GM12878 (cell line): ENCODE measurements around the gene ASIC2. TPM values are rescaled to one million over a fixed set of nuclear protein-coding genes. Genes with fewer than 3 reads are reported as not detected.

Experiments used
- ATAC-seq: fragments of 200-7000 bp; cut with Tn5 transposase; 3 replicates; pipeline ENCODE4 v1.9.1; 2020; ENCODE audit warnings: mild to moderate bottlenecking, moderate library complexity
- BruUV-seq: library from RNA; stranded (reverse); fragments of 400-500 nt; replicated peaks from 2 replicates; lab custom pipeline; 2021; lab: Mats Ljungman, UMichigan
- CTCF ChIA-PET: fragments of 300-600 bp; sonication (Branson Sonifier 250); formaldehyde crosslinking; extraction: SDS; loops from one replicate; lab custom pipeline; 2021; ENCODE audit warnings: inconsistent platforms; lab: Yijun Ruan, JAX
- POLR2A ChIA-PET: fragments of 350-600 bp; formaldehyde crosslinking; extraction: SDS; loops from one replicate; lab custom pipeline; 2021; ENCODE audit warnings: inconsistent platforms; lab: Charles Lee
- RAD21 ChIA-PET: fragments of 300-600 bp; sonication (Branson Sonifier 250); formaldehyde crosslinking; loops from one replicate; lab custom pipeline; 2023; ENCODE audit warnings: antibody characterized with exemption; ENCODE audit not compliant: unreplicated experiment; lab: Charles Lee
- SMC1A ChIA-PET: fragments of 300-600 bp; sonication (Branson Sonifier 250); formaldehyde crosslinking; loops from one replicate; lab custom pipeline; 2023; ENCODE audit not compliant: unreplicated experiment, uncharacterized antibody; lab: Charles Lee
- DNase-seq: peaks from one replicate; pipeline ENCODE4 v3.0.0-alpha.2; 2011; ENCODE audit warnings: low read depth, low spot score
- FAIRE-seq: peaks from 3 replicates; lab custom pipeline; 2011; peaks lifted over from hg19 to GRCh38; lab: Jason Lieb, UNC
- H2AFZ ChIP-seq: 2 replicates; pipeline ENCODE4 v1.6.0; 2011; ENCODE audit warnings: low read depth, low read length, control low read depth; ENCODE audit not compliant: control insufficient read depth
- H3K27ac ChIP-seq: 2 replicates; pipeline ENCODE4 v1.5.1; 2011; ENCODE audit warnings: control low read depth; ENCODE audit not compliant: control insufficient read depth, insufficient read depth
- H3K27me3 ChIP-seq, 2 experiments: replicated peaks in 1 of 2; 2 replicates each; pipeline versions ENCODE4 v1.6.0 to v1.6.1; 2011; ENCODE audit warnings: low read length in 1 of 2; ENCODE audit not compliant: control insufficient read depth in 2 of 2, insufficient read depth in 2 of 2
- H3K36me3 ChIP-seq, 2 experiments: 2 replicates each; pipeline ENCODE4 v1.5.1; 2011; ENCODE audit warnings: low read length in 1 of 2; ENCODE audit not compliant: control insufficient read depth in 2 of 2, insufficient read depth in 2 of 2
- H3K4me1 ChIP-seq: 2 replicates; pipeline ENCODE4 v1.6.1; 2011; ENCODE audit warnings: mild to moderate bottlenecking, low read length, moderate library complexity, mixed read lengths; ENCODE audit not compliant: control insufficient read depth, insufficient read depth
- H3K4me2 ChIP-seq: 2 replicates; pipeline ENCODE4 v1.6.0; 2011; ENCODE audit warnings: control low read depth; ENCODE audit not compliant: control insufficient read depth, insufficient read depth
- H3K4me3 ChIP-seq: fragments of 200-600 bp; sonication (generic); 2 replicates; pipeline ENCODE4 v1.5.1; 2016
- H3K79me2 ChIP-seq: 2 replicates; pipeline ENCODE4 v1.6.0; 2011; ENCODE audit warnings: low read length; ENCODE audit not compliant: control insufficient read depth, insufficient read depth
- H3K9ac ChIP-seq: 2 replicates; pipeline ENCODE4 v1.8.0; 2011; ENCODE audit warnings: low read length, control low read depth, mixed read lengths; ENCODE audit not compliant: control insufficient read depth, insufficient read depth
- H3K9me3 ChIP-seq: replicated peaks from 3 replicates; pipeline ENCODE4 v1.5.1; 2011; ENCODE audit warnings: mild to moderate bottlenecking, low read length; ENCODE audit not compliant: control insufficient read depth, insufficient read depth
- H4K20me1 ChIP-seq: 2 replicates; pipeline ENCODE4 v1.6.0; 2011; ENCODE audit not compliant: control insufficient read depth, insufficient read depth
- FOS ChIP-seq: IDR thresholded peaks from 3 replicates; pipeline ENCODE4 v1.6.1; 2011; ENCODE audit warnings: borderline replicate concordance; ENCODE audit not compliant: insufficient read length; ENCODE audit errors: extremely low read depth
- IKZF1 ChIP-seq: fragments of 450-650 bp; conservative IDR thresholded peaks from 2 replicates; pipeline ENCODE4 v1.6.1; 2017; ENCODE audit warnings: antibody characterized with exemption, mild to moderate bottlenecking
- JUNB ChIP-seq: IDR thresholded peaks from 2 replicates; pipeline ENCODE4 v1.6.1; 2016; ENCODE audit warnings: antibody characterized with exemption, mild to moderate bottlenecking
- KDM1A ChIP-seq: fragments of 200-600 bp; sonication (generic); IDR thresholded peaks from 2 replicates; pipeline ENCODE4 v1.6.1; 2016; ENCODE audit warnings: borderline replicate concordance
- KLF5 ChIP-seq: fragments of 450-650 bp; IDR thresholded peaks from 2 replicates; pipeline ENCODE4 v1.6.1; 2014; ENCODE audit warnings: mild to moderate bottlenecking; ENCODE audit not compliant: partially characterized antibody
- MTA2 ChIP-seq: fragments of 450-650 bp; IDR thresholded peaks from 2 replicates; pipeline ENCODE4 v1.6.1; 2016; ENCODE audit warnings: low read depth, mild to moderate bottlenecking, moderate library complexity
- MYC ChIP-seq: IDR thresholded peaks from 2 replicates; pipeline ENCODE4 v1.6.1; 2011; ENCODE audit warnings: mild to moderate bottlenecking, low read length, moderate library complexity, inconsistent platforms; ENCODE audit not compliant: insufficient read depth, insufficient replicate concordance, insufficient read length, severe bottlenecking
- NBN ChIP-seq: fragments of 450-650 bp; IDR thresholded peaks from 2 replicates; pipeline ENCODE4 v1.6.1; 2016
- POLR2AphosphoS2 ChIP-seq: IDR thresholded peaks from 2 replicates; pipeline ENCODE4 v1.6.1; 2011; ENCODE audit warnings: low read depth, mild to moderate bottlenecking, low read length, improper control_type of control experiment, moderate library complexity
- POU2F2 ChIP-seq: IDR thresholded peaks from 3 replicates; pipeline ENCODE4 v1.6.1; 2011; ENCODE audit warnings: low read depth, mild to moderate bottlenecking, low read length, borderline replicate concordance
- RB1 ChIP-seq: fragments of 450-650 bp; formaldehyde crosslinking; IDR thresholded peaks from 2 replicates; pipeline ENCODE4 v1.6.1; 2017; ENCODE audit warnings: mild to moderate bottlenecking, borderline replicate concordance
- SMARCA5 ChIP-seq: fragments of 450-650 bp; IDR thresholded peaks from 2 replicates; pipeline ENCODE4 v1.6.1; 2017; ENCODE audit warnings: mild to moderate bottlenecking
- SPI1 ChIP-seq: IDR thresholded peaks from 2 replicates; pipeline ENCODE4 v1.6.1; 2011; ENCODE audit warnings: low read depth, mild to moderate bottlenecking, low read length, moderate library complexity, borderline replicate concordance; ENCODE audit not compliant: insufficient read depth
- ZNF217 ChIP-seq: fragments of 450-650 bp; IDR thresholded peaks from 2 replicates; pipeline ENCODE4 v1.6.1; 2017; ENCODE audit warnings: antibody characterized with exemption, mild to moderate bottlenecking
- WGBS: methylation state at CpG from one replicate; pipeline ENCODE4 v1.1.6; 2016; ENCODE audit warnings: low lambda C conversion rate; ENCODE audit not compliant: insufficient replicate concordance, insufficient coverage; ENCODE audit errors: missing lambda C conversion rate; 5-methylcytosine and 5-hydroxymethylcytosine counted together
- in situ Hi-C: fragments of 300-500 bp; cut with MboI; formaldehyde crosslinking; loops from 9 replicates; pipeline ENCODE4 v1.14.3; 2018; ENCODE audit warnings: mixed read lengths
- intact Hi-C: fragments of 100-400 bp; cut with micrococcal nuclease; formaldehyde crosslinking; loops from one replicate; pipeline ENCODE4 v1.14.2; 2022; ENCODE audit not compliant: unreplicated experiment
- polyA plus RNA-seq, 11 experiments: library from polyadenylated mRNA; depleted of rRNA in 4 of 11; unstranded in 6 of 11; stranded (reverse) in 5 of 11; fragments of >200 nt; fragmentation: Nextera tagmentation in 4 of 11; fragmentation: Illumina TruSeq in 1 of 11; extraction: Ambion mirVana in 4 of 11; extraction: Trizol in 1 of 11; gene quantifications; 1 replicate in 1 of 11; 2 replicates in 10 of 11; pipeline versions ENCODE4 v1.2.1 to v1.2.3, GENCODE V29; 2011 to 2016; ENCODE audit warnings: inconsistent platforms in 2 of 11, missing spikeins in 2 of 11, low read depth in 1 of 11
- total RNA-seq, 4 experiments: library from RNA; depleted of rRNA in 3 of 4; stranded (reverse); fragments of >200 nt in 3 of 4; fragmentation: Illumina TruSeq in 1 of 4; extraction: Trizol in 1 of 4; gene quantifications; 2 replicates each; pipeline versions ENCODE4 v1.2.1 to v1.2.3, GENCODE V29; 2013 to 2021
- TF ChIP-seq, protein P1 (sequence below): IDR thresholded peaks from 2 replicates; pipeline ENCODE4 v1.6.1; 2011; ENCODE audit warnings: low read depth, mild to moderate bottlenecking, low read length, moderate library complexity, borderline replicate concordance; ENCODE audit errors: extremely low read depth
- TF ChIP-seq, protein P2 (sequence below): fragments of 450-650 bp; formaldehyde crosslinking; IDR thresholded peaks from 2 replicates; pipeline ENCODE4 v1.4.0; 2020; ENCODE audit warnings: mild to moderate bottlenecking, moderate library complexity

Gene ASIC2
- total and polyA plus RNA-seq, 10 of the 15 experiments (the other 5 are each of a cell fraction or from before 2014, with no cell fraction given), result not detected

DNA sequence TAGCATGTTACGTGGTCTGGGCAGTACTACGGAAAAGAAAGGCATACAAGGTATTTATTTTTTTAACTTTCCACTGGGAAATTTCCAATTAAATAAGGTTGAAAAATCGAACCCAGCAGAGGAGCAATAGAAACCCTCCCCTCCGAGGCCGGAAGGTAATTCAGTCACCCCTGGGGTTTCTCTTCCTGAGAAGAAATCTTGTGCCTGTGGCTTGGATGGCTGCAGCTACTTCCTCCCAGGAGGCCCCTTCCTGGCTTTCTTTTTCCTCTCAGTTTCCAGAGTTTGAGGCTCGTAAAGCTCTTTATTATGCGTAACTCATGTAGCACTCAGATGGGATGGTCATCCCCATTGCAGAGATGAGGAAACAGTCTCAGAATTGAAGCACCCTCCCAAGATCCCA, 140.3 kb downstream of the ASIC2 start:
- ChIA-PET POLR2A (interaction anchor here (0.8 kb wide), 1 partner anchor 17 kb away, joined by 4 read pairs; no protein-coding TSS in a partner anchor), CTCF (no interaction called here), RAD21 (no interaction called here), SMC1A (no interaction called here)
- H3K4me2 ChIP-seq, result no peak overlapping the region
- no peaks in the 10 kb centered on the region for H3K36me3 ChIP-seq
- 22% methylated on average over 7 of the region's 7 CpGs for whole genome bisulfite sequencing
- in situ Hi-C loops (no loop called here), intact Hi-C loops (no loop called here)
- DNase-seq (no peak), FAIRE-seq (no peak), ATAC-seq (no peak)
- no peak overlapping the region for H3K9ac ChIP-seq
- no peak overlapping the region for H2AFZ ChIP-seq
- no peaks in the 10 kb centered on the region for H3K79me2 ChIP-seq
- H4K20me1 ChIP-seq, result no peaks in the 10 kb centered on the region
- H3K4me1 ChIP-seq, result no peaks in the 10 kb centered on the region
- no TSS peak for BruUV-seq
- no peak overlapping the region for H3K27ac ChIP-seq
- no peaks in the 10 kb centered on the region for H3K9me3 ChIP-seq
- no peak overlapping the region for H3K4me3 ChIP-seq
- TF ChIP-seq FOS (no peak), SPI1 (no peak), POLR2AphosphoS2 (no peak), JUNB (no peak), MTA2 (no peak), KDM1A (no peak), RB1 (no peak), SMARCA5 (no peak), KLF5 (no peak), IKZF1 (no peak), NBN (no peak), MYC (no peak), ZNF217 (no peak), POU2F2 (no peak)
- TF ChIP-seq, protein P1, sequence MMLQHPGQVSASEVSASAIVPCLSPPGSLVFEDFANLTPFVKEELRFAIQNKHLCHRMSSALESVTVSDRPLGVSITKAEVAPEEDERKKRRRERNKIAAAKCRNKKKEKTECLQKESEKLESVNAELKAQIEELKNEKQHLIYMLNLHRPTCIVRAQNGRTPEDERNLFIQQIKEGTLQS, result no peak
- TF ChIP-seq, protein P2, sequence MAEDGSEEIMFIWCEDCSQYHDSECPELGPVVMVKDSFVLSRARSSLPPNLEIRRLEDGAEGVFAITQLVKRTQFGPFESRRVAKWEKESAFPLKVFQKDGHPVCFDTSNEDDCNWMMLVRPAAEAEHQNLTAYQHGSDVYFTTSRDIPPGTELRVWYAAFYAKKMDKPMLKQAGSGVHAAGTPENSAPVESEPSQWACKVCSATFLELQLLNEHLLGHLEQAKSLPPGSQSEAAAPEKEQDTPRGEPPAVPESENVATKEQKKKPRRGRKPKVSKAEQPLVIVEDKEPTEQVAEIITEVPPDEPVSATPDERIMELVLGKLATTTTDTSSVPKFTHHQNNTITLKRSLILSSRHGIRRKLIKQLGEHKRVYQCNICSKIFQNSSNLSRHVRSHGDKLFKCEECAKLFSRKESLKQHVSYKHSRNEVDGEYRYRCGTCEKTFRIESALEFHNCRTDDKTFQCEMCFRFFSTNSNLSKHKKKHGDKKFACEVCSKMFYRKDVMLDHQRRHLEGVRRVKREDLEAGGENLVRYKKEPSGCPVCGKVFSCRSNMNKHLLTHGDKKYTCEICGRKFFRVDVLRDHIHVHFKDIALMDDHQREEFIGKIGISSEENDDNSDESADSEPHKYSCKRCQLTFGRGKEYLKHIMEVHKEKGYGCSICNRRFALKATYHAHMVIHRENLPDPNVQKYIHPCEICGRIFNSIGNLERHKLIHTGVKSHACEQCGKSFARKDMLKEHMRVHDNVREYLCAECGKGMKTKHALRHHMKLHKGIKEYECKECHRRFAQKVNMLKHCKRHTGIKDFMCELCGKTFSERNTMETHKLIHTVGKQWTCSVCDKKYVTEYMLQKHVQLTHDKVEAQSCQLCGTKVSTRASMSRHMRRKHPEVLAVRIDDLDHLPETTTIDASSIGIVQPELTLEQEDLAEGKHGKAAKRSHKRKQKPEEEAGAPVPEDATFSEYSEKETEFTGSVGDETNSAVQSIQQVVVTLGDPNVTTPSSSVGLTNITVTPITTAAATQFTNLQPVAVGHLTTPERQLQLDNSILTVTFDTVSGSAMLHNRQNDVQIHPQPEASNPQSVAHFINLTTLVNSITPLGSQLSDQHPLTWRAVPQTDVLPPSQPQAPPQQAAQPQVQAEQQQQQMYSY (CRISPR knock-in tag), result no peak
- no peaks in the 10 kb centered on the region; a peak in 1 of 4 replicates for H3K27me3 ChIP-seq
